ENCODE measurements around the gene PHF3.
"Not testable (repeated sequence)": the region's sequence is repeated elsewhere in the genome, so short reads cannot be mapped to it uniquely, and the experiment has no call there.

PHF3 gene

GRCh38 chr6:63709148-63709547 lies 73.5 kb downstream of the PHF3 start:
- no peak for DNase-seq

DNA sequence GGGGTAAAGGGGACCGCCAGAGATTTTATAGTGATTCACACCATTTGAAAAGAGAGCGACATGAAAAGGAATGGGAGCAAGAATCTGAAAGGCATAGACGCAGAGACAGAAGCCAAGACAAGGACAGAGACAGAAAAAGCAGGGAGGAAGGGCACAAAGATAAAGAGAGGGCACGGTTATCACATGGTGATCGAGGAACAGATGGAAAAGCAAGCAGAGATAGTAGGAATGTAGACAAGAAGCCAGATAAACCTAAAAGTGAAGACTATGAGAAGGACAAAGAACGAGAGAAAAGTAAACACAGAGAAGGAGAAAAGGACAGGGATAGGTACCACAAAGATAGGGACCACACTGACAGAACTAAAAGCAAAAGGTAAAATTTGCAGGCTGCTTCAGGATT lies 77.7 kb downstream of the PHF3 start:
- DNase-seq = no peak

DNA sequence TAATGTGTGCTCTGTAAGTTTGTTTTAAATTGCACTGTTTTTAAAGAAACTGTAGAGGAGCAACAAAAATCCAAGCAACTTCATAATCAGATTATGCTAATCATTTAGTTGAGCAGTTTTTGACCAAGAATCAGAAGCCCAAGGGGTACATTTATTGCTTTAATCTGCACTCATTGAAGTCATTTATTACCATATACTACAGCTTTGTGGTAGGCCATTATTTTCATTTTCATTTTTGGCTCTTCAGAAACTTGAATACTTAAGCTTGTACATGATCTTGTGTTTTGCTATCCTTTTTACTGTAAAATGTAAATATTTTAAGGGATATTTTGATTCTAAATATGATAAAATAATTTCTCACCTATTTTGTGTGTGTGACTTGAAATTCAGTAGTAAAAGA lies 78.5 kb downstream of the PHF3 start:
- no peak for DNase-seq

DNA sequence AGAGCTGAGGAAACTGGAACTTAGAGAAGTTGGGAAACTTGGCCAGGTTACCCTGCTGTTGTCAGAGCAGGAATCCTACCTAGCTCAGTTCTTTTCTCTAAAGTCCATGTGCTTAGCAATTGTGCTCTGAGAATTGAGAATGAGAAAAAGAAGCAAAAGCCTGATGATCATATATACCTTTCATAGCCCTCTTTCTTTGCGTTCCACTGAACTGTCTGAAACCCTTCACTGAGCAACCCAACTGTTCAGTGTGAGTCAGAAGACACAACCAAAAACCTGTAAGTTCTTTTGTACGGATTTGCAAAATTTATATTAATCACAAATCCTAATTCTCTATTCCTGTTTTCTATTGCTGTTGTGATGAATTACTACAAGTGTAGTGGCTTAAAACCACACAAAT lies 80.6 kb downstream of the PHF3 start:
- no peak for DNase-seq

- DNase-seq = no peak
Observed at GRCh38 chr6:63721181-63721580, 85.6 kb downstream of the PHF3 start.

DNA sequence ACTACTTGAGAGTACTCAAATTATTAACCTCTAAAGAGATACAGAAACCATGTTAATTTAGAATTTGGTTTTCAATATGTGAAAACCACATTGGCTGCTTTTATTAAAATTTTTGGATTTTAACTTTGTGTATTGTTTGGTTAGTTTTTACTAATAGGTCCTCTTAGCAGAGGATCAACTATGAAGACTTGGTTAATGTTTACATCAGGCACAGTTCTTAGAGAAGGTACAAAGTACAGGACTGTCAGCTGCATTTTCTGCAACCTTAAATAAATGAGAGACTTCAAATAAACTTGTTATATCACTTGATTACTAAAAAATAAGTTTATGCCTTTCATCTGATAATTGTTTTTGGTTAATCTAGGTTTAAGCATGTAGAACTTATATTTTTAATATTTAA lies 89.1 kb downstream of the PHF3 start:
- DNase-seq = no peak

- DNase-seq = no peak
Observed at GRCh38 chr6:63730311-63730710, 94.7 kb downstream of the PHF3 start.

GRCh38 chr6:63731930-63732329 lies 96.3 kb downstream of the PHF3 start:
- DNase-seq = no peak

- DNase-seq = no peak
Observed at GRCh38 chr6:63732336-63732735, 96.7 kb downstream of the PHF3 start.

DNA sequence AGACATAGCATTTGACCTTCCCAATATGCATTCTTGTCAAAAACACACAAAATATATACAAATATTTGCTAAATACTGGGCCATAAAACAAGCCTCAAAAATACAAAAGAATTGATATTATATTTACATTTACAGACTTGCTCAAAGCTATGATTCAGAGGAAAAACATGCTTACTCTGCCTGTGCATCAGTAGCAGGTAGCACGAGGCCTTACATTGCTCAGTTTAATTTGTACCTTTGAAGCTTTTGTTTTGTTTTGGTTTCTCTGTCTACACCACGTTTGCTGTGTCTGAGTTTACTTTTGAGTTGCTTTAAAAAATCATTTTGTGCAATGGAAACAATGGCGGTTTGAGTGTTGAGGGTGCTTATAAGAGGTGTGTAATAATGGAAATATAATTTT lies 99.3 kb downstream of the PHF3 start:
- DNase-seq = no peak

DNA sequence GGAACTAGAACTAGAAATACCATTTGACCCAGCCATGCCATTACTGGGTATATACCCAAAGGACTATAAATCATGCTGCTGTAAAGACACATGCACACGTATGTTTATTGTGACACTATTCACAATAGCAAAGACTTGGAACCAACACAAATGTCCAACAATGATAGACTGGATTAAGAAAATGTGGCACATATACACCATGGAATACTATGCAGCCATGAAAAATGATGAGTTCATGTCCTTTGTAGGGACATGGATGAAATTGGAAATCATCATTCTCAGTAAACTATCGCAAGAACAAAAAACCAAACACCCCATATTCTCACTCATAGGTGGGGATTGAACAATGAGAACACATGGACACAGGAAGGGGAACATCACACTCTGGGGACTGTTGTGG lies 102.6 kb downstream of the PHF3 start:
- DNase-seq = not testable (repeated sequence)

- DNase-seq = no peak
Observed at GRCh38 chr6:63739094-63739687, 103.6 kb downstream of the PHF3 start.

DNA sequence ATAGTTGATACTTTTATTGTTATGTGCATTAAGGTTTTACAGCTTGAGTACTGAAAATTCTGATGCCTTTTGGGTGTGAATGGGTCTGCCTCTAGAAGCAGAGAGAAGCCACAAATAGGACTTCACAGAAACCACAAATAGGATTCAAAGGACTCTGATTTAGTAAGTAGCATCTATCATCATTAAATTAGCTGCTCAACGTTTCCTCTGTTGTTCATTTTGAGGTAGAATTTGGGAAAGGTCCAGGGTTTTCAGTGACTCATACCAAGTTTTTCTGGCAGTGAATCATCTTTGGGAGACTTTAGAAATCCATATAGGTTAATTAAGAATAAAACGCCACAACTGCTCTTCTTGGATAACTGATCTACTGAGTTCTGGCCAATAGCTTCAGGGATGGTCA lies 105.1 kb downstream of the PHF3 start:
- no peak for DNase-seq

DNA sequence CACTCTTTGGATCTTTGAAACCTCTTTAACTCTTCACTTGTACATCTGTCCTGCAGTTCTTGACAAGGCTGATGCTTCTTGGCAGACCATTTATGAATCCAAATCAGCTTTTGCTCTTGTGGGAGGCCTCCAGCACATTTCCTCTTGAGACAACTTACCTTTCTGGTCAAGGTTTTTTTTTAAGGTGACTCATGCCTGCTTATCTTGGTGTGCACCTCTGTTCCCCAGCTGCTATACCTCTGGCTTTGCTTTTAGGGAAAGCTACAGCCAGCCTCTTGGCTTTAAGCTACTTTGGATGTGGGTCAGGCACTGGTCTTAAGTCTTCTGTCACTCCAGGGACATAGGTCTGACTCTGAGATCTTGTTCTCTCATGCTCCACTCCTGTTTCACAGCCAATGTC lies 106.5 kb downstream of the PHF3 start:
- DNase-seq = no peak

GRCh38 chr6:63743691-63744090 lies 108.1 kb downstream of the PHF3 start:
- DNase-seq = no peak

- no peak for DNase-seq
Observed at GRCh38 chr6:63744810-63745209, 109.2 kb downstream of the PHF3 start.

- DNase-seq = no peak
Observed at GRCh38 chr6:63745784-63746183, 110.2 kb downstream of the PHF3 start.

- DNase-seq = no peak
Observed at GRCh38 chr6:63750400-63750799, 114.8 kb downstream of the PHF3 start.

DNA sequence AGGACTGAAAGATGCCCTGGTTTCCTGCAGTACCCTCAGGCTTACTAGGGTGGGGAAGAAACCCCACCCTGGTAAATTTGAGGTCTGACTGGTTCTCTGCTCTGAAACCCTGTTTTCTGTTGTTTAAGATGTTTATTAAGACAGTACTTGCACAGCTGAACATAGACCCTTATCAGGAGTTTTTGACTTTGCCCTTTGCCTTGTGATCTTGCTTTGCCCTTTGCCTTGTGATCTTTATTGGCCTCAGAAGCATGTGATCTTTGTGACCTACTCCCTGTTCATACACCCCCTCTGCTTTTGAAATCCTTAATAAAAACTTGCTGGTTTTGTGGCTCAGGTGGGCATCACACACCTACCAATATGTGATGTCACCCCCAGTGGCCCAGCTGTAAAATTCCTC lies 121.7 kb downstream of the PHF3 start:
- not testable (repeated sequence) for DNase-seq

GRCh38 chr6:63757826-63758225 lies 122.2 kb downstream of the PHF3 start:
- DNase-seq = no peak

DNA sequence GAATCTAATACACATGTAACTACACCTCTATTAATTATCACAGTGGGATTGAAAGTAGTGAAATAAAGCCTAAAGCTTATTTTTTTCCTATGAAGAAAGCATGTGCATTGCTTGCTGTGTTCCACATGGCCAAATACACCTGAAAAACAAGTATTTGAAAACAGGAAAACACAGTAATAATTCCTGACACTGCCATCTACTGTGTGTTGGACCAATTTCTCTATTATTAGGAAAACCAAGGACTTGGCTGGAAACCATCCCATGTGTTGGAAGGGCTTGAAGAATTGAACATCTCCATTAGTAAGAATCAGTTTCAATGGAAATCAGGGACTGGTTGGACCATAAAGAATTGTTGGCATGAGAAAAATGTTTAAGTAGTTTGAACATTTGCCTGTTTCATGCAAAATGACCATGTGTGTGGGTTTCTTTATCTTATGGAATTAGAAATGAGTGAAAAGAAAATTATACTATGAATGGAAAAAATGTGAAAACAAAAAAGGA lies 124.1 kb downstream of the PHF3 start:
- no peak for DNase-seq

DNA sequence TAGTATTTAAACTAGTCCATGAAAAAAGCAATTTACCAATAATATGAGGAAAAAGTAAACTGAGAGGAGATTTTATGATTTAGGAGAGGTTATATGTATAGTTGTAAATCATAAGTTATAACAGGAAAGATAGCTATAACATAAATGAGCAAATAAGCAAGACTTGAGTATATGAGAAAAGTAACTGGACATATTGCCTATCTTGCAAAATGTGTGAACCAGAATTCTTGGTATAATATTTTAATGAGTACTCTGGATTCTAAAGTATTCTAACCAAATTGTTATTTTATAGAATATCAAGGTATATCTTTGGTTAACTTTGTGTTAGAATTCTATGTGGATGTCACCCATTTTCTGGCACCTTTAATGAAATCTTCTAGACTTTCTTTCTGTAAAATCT lies 124.6 kb downstream of the PHF3 start:
- DNase-seq = no peak

GRCh38 chr6:63764318-63764916 lies 128.8 kb downstream of the PHF3 start:
- DNase-seq = no peak
